Measurements from ENCODE around the gene ALOX5AP.

DNA sequence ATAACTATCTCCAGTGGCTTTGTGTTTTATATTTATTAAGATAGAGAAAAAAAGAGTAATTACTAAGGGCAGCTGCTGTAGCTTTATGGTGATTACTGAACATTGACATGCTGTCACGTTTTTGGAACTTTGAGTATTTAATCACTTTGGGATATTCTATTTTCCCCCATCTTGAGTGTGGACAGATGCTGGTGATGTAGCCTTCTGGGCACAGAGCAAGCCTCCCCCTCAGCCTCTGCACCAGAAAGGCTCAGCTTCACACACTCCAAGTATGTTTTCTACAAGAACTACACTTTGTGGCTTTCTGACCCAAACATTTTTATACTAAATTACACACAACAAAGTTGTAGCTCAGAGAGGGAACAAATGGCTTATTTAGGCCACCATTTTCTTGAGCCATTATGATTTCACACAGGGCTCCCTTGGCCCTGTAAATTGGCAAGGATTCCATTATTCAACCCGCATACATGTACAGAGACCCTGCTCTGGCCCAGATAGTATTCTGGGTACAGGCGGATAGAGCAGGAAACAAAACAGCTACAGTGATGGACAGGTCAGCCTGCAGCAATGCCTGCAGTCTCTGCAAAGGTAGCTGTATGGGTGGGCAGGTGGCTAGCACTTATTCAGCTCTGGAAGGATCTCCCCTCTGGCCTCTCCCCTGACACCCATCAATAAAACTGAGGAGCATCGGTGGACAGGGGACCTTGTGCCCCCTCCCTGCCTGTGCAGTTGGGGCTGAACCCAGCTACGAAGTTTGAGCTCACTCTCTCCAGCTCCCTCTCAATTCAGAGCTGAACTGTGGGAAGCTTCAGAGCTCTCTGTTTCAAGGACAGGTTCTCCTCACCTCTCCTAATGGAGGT lies 1.3 kb downstream of the ALOX5AP start:
- TF ChIP-seq, protein P1, sequence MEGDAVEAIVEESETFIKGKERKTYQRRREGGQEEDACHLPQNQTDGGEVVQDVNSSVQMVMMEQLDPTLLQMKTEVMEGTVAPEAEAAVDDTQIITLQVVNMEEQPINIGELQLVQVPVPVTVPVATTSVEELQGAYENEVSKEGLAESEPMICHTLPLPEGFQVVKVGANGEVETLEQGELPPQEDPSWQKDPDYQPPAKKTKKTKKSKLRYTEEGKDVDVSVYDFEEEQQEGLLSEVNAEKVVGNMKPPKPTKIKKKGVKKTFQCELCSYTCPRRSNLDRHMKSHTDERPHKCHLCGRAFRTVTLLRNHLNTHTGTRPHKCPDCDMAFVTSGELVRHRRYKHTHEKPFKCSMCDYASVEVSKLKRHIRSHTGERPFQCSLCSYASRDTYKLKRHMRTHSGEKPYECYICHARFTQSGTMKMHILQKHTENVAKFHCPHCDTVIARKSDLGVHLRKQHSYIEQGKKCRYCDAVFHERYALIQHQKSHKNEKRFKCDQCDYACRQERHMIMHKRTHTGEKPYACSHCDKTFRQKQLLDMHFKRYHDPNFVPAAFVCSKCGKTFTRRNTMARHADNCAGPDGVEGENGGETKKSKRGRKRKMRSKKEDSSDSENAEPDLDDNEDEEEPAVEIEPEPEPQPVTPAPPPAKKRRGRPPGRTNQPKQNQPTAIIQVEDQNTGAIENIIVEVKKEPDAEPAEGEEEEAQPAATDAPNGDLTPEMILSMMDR (conservative IDR thresholded peaks at IDR 0.05) = no peak
- TF ChIP-seq EZH2 (IDR thresholded peaks at IDR 0.05; ENCODE audit: low read depth) = no peak
